Right lobe of liver (tissue), 6 donors: ENCODE results near the gene COPZ1. TPM values are rescaled to one million over a fixed set of nuclear protein-coding genes. Genes with fewer than 3 reads are reported as not detected.

Experiments used
- ATAC-seq, 4 donors: fragments of 200-7000 bp; cut with Tn5 transposase; one replicate each; pipeline ENCODE4 v1.9.1; 2020; ENCODE audit warnings: mild to moderate bottlenecking in 4 of 4, moderate library complexity in 4 of 4
- DNase-seq, 3 donors: peaks; one replicate each; pipeline ENCODE4 v3.0.0-alpha.2; 2020
- H3K27ac ChIP-seq, 3 donors: fragments of 200-600 bp; one replicate each; pipeline ENCODE4 v1.8.0; 2022
- H3K27me3 ChIP-seq, 2 donors: fragments of 200-600 bp; one replicate each; pipeline ENCODE4 v1.8.0; 2022
- H3K36me3 ChIP-seq, 4 donors: fragments of 200-600 bp; sonication (generic) in 1 of 4; one replicate each; pipeline versions ENCODE4 v1.5.1 to v1.8.0; 2017 to 2022; ENCODE audit warnings: control low read depth in 1 of 4
- H3K4me1 ChIP-seq, 4 donors: fragments of 200-600 bp; sonication (generic) in 1 of 4; one replicate each; pipeline versions ENCODE4 v1.5.1 to v1.8.0; 2017 to 2022; ENCODE audit warnings: control low read depth in 1 of 4
- H3K4me3 ChIP-seq, 3 donors: fragments of 200-600 bp; one replicate each; pipeline ENCODE4 v1.8.0; 2022
- H3K9me3 ChIP-seq, 4 donors: fragments of 200-600 bp; sonication (generic) in 1 of 4; one replicate each; pipeline versions ENCODE4 v1.5.1 to v1.8.0; 2017 to 2022; ENCODE audit warnings: control low read depth in 1 of 4
- CTCF ChIP-seq, 4 donors: fragments of 200-600 bp in 3 of 4; fragments of 450-650 bp in 1 of 4; IDR thresholded peaks; one replicate each; pipeline versions ENCODE4 v1.5.1 to v1.8.0; 2016 to 2022; ENCODE audit warnings: antibody characterized with exemption in 4 of 4, mild to moderate bottlenecking in 2 of 4
- POLR2A ChIP-seq: fragments of 450-650 bp; IDR thresholded peaks from one replicate; pipeline ENCODE4 v1.6.1; 2017; ENCODE audit warnings: antibody characterized with exemption, mild to moderate bottlenecking
- WGBS: methylation state at CpG from one replicate; pipeline ENCODE4 v1.1.6; 2018; ENCODE audit warnings: low coverage, low lambda C conversion rate; ENCODE audit not compliant: insufficient coverage; ENCODE audit errors: missing lambda C conversion rate; 5-methylcytosine and 5-hydroxymethylcytosine counted together
- intact Hi-C, 2 donors: fragments of 100-400 bp; cut with DNase I; formaldehyde crosslinking; loops; one replicate each; pipeline versions ENCODE4 v1.11.2 to v1.14.1; 2022
- total RNA-seq, 6 experiments: library from RNA; depleted of rRNA in 2 of 6; stranded (reverse); fragments of >200 nt in 2 of 6; fragmentation: NEBNext Ultra II Directional in 3 of 6; extraction: Animal tissue kit (Norgen Biotek cat#: 25700) in 3 of 6; gene quantifications; one replicate each; pipeline versions ENCODE4 v1.1.0 to v1.2.4, GENCODE V29; 2016 to 2023
- donor health status: DM: no; HTN: yes; CAD: no.
- donor health status: DM: no; HTN: no; CAD: no.
- donor health status: DM: no; HTN: no; CAD: no.
- donor health status: DM: no; HTN: yes; CAD: no.
- donor health status: DM: no; HTN: yes; CAD: no.

The COPZ1 gene
- total RNA-seq, 6 experiments from 2014 or later: 67.3 to 89.2 (median 74.9) TPM

GRCh38 chr12:54363047-54363446 is 38.1 kb downstream of the COPZ1 start:
- H3K9me3 ChIP-seq: no peaks in the 10 kb centered on the region
- ATAC-seq (peak in 1 of 4 donors; percentile 20), DNase-seq (peak in 2 of 3 donors; percentile 38 to 73)
- TF ChIP-seq POLR2A (no peak), CTCF (IDR thresholded peaks at IDR 0.05) (no peak)
- H3K4me1 ChIP-seq: peaks cover 0 to 5% (median 0%) of the 10 kb centered on the region in 4 donors
- H3K4me3 ChIP-seq: no peak overlapping the region
- no peak overlapping the region for H3K27ac ChIP-seq
- H3K27me3 ChIP-seq: no peaks in the 10 kb centered on the region
- no peaks in the 10 kb centered on the region for H3K36me3 ChIP-seq
- WGBS: 56% methylated on average over 8 of the region's 8 CpGs
- intact Hi-C loops: loop anchor here (5.0 to 10.0 kb wide), 4 partner anchors 68 to 138 kb away; no protein-coding TSS in a partner anchor

GRCh38 chr12:54363618-54364017 is 38.7 kb downstream of the COPZ1 start:
- Histone ChIP-seq H3K4me3 (no peak overlapping the region), H3K9me3 (no peaks in the 10 kb centered on the region), H3K27ac (no peak overlapping the region), H3K27me3 (no peaks in the 10 kb centered on the region), H3K4me1 (peaks cover 0 to 4% (median 0%) of the 10 kb centered on the region in 4 donors), H3K36me3 (no peaks in the 10 kb centered on the region)
- TF ChIP-seq CTCF (IDR thresholded peaks at IDR 0.05) (no peak), POLR2A (no peak)
- ATAC-seq (no peak), DNase-seq (no peak)
- 80% methylated on average over 2 of the region's 6 CpGs for WGBS
- intact Hi-C loops: loop anchor here (5.0 to 10.0 kb wide), 4 partner anchors 69 to 139 kb away; no protein-coding TSS in a partner anchor

- no peaks in the 10 kb centered on the region for H3K36me3 ChIP-seq
- peaks cover 0 to 7% (median 0%) of the 10 kb centered on the region in 4 donors for H3K4me1 ChIP-seq
- no peak for DNase-seq
- no peak within 1 kb of the TSS for H3K4me3 ChIP-seq
- no peaks in the 10 kb centered on the region for H3K9me3 ChIP-seq
- ATAC-seq: peak in 1 of 4 donors; percentile 7
- H3K27ac ChIP-seq: no peak within 1 kb of the TSS
- no peaks in the 10 kb centered on the region for H3K27me3 ChIP-seq
- intact Hi-C loops: loop anchor here (5.0 to 10.0 kb wide), 4 partner anchors 70 to 140 kb away; no protein-coding TSS in a partner anchor
- WGBS: 51% methylated on average over 4 of the region's 4 CpGs
- TF ChIP-seq POLR2A: no peak
- TF ChIP-seq CTCF (IDR thresholded peaks at IDR 0.05): no peak
Observed at GRCh38 chr12:54364413-54364812, 39.5 kb downstream of the COPZ1 start, which contains the start of gene GPR84. GPR84 (minus strand) TSS chr12:54364486; CDS start chr12:54363851, 635 bp downstream.

GRCh38 chr12:54368025-54368708 is 43.2 kb downstream of the COPZ1 start:
- 8% methylated on average over 5 of the region's 5 CpGs for WGBS
- H3K27me3 ChIP-seq: no peaks in the 10 kb centered on the region
- H3K4me3 ChIP-seq: peak overlapping the region in 1 of 3 donors; percentile 15
- H3K9me3 ChIP-seq: no peaks in the 10 kb centered on the region
- ATAC-seq: peak in 1 of 4 donors; percentile 2
- H3K36me3 ChIP-seq: no peaks in the 10 kb centered on the region
- TF ChIP-seq POLR2A: no peak
- TF ChIP-seq CTCF (IDR thresholded peaks at IDR 0.05): no peak
- no peak overlapping the region for H3K27ac ChIP-seq
- no peak for DNase-seq
- peaks cover 0 to 12% (median 0%) of the 10 kb centered on the region in 4 donors for H3K4me1 ChIP-seq
- intact Hi-C loops: loop anchor here (10.0 kb wide), 3 partner anchors 73 to 143 kb away; no protein-coding TSS in a partner anchor
